Hepatocyte (in vitro differentiated cells): ENCODE measurements around the gene RPL13.

ENCODE experiments used
- CTCF ChIP-seq: fragments of 200-600 bp; sonication (generic); IDR thresholded peaks from 2 replicates; pipeline ENCODE4 v1.5.1; 2016; ENCODE audit warnings: antibody characterized with exemption, mild to moderate bottlenecking; ENCODE audit not compliant: poor library complexity
- EZH2 ChIP-seq: fragments of 200-600 bp; sonication (generic); IDR thresholded peaks from 2 replicates; pipeline ENCODE4 v1.6.1; 2016; ENCODE audit warnings: antibody characterized with exemption, mild to moderate bottlenecking, borderline replicate concordance
- EZH2phosphoT487 ChIP-seq: fragments of 200-600 bp; sonication (generic); IDR thresholded peaks from one replicate; pipeline ENCODE4 v1.6.1; 2018; ENCODE audit warnings: antibody characterized with exemption, mild to moderate bottlenecking, low read depth, moderate library complexity; ENCODE audit not compliant: unreplicated experiment, severe bottlenecking

- TF ChIP-seq CTCF (no peak), EZH2 (no peak), EZH2phosphoT487 (no peak)
These were observed 10.0 kb downstream of the RPL13 start for GRCh38 chr16:89570342-89570923.
